Activated CD8-positive, alpha-beta memory T cell treated with anti-CD3 and anti-CD28 coated beads, Interleukin-2, amount 50 U/mL, for 24 hours (primary cell): ENCODE measurements around the gene C1orf105.
"Not testable (repeated sequence)": the region's sequence is repeated elsewhere in the genome, so short reads cannot be mapped to it uniquely, and the experiment has no call there.

Experiments used
- DNase-seq: peaks from one replicate; pipeline ENCODE4 v3.0.0-alpha.2; 2020; ENCODE audit errors: extremely low read depth

C1orf105 gene, protein sequence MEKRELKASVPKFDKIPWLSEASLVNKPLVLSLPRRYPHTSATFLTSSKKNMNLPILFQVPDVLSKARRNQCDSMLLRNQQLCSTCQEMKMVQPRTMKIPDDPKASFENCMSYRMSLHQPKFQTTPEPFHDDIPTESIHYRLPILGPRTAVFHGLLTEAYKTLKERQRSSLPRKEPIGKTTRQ

DNA sequence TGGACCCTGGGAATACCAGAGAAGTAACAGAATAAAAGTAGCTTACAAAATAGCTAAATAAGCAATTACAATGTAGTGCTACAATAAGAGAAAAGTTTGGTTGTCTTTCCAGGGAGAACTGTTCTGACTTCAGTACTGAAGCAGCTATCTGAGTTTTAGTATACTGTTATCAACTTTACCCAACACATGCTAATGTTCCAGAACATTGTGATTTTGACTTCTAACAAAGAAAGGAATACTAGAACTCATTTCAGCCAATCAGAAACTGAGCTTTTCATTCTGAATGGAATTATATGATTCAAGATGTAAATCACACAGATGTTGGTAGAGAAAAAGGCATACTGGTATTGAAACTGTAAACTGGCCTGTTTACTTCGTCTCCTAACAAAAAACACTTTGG lies at the start of gene C1orf105:
Gene C1orf105 (plus strand): TSS at position 301 of the 400 bp plus-strand sequence. CDS start 201 bp downstream, outside the sequence.
- DNase-seq: no peak

DNA sequence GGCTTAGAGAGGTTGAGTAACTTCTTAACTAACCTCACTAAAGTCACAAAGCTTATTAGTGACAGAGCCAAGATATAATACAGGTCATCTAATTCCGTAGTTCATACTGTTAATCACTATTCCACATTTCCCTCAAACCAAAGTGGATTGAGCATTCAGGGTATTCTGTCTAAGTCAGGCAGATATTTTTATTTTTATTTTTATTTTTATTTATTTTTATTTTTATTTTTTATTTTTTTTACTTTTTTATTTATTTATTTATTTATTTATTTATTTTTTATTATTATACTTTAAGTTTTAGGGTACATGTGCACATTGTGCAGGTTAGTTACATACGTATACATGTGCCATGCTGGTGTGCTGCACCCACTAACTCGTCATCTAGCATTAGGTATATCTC lies 48.8 kb upstream of the C1orf105 start:
- DNase-seq: not testable (repeated sequence)

DNA sequence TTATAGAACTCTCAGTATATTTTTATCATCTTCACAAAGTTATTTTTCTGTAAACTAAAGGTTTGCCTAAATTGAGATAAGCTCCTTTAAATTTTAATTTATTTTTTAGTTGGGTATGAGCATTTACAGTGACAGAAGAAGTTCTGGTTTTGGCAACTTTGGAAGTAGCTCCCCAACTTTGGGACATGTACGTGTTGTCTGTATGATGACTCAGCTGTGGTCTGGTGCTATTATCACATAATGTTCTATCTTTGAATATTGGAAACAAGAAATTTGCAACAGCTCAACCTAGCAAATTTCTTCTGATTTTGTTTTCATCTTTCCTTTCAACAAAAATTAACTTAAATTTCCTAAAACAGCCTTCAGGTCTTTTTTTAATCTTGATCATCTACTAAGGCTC lies 46.6 kb upstream of the C1orf105 start:
- DNase-seq: no peak

DNA sequence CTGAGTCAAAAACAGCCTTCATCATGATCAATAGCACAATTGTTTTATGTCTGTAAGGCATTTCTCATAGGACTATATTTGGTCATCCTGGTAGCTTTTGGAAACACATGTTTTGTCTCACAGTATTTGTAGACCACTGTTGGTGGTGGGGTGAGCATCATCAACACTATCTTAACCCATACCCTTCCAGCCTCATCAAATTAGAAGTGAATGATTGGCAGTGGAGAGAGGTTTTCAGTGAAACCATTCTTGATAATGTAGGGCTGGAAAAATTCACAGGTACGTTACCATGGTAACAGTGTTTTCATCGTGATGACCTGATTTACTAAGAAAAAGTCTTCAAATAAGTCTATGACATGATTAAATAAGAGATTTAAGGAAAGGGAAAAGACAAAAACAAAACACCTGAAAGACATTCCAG lies 45.3 kb upstream of the C1orf105 start:
- DNase-seq: no peak

DNA sequence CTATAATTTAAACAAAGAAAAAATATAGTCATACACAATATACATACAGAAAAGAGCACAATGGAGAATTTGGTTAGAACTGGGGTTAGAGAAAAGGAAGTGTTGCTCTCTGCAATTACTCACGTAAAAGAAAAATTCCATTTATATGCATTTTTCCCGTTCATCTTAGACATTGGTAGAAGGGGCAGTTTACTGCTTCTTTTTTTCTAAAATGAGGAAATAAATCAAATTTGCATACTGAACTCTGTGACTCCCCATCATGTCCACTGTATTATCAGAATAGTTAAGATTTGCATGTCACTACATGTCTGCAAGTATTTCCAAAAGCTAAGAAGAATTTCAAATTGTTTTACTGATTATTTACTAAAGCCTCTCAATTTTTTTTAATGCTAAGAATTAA lies 44.1 kb upstream of the C1orf105 start:
- DNase-seq: no peak

DNA sequence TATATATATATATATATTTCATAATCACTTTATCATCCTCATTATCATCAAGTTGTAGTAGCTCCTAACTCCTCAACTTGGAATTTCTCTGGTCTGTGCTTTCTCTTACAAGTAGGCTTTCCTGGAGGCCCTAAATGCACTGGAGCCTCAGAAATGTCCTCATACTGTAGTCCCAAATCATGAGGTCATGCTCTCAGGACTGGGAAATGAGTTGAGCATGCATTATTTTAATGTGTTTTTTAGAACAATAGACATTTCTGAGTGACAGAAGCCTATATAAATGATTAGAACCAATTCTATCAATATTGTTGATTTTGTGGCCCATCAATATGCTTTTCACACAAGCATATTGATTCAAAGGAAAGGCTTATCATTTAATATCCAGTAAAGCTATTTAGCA lies 42.9 kb upstream of the C1orf105 start:
- DNase-seq: no peak

DNA sequence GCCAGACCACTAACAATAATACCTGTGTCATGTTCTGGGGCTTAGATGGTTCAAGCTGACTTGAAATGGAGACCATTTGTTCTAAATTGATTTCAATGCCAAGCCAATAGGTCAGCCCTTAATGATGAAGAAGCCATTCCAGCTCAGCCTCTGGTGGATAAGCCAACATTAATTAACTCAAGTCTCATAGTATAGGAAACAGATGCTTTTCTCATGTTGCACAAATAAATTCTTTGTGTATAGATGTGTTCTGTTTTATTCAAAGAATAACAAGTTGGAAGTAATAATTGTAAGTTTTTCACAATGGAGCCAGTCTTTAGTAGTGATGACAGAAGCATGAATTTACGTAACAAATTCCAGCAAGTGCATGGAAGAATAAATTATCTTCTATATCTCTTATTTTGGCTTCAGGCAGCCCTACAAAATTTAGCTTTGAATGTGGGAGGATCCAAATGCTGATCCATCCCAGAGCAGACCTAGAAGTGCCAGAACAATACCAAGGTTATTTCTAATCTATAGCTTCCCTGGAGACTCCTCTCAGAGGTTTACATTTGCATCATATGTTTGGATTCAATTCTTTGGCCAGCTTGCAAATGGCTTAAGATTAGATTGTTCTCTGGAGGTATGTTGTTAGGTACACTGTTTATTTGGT lies 42.2 kb upstream of the C1orf105 start:
- no peak for DNase-seq

DNA sequence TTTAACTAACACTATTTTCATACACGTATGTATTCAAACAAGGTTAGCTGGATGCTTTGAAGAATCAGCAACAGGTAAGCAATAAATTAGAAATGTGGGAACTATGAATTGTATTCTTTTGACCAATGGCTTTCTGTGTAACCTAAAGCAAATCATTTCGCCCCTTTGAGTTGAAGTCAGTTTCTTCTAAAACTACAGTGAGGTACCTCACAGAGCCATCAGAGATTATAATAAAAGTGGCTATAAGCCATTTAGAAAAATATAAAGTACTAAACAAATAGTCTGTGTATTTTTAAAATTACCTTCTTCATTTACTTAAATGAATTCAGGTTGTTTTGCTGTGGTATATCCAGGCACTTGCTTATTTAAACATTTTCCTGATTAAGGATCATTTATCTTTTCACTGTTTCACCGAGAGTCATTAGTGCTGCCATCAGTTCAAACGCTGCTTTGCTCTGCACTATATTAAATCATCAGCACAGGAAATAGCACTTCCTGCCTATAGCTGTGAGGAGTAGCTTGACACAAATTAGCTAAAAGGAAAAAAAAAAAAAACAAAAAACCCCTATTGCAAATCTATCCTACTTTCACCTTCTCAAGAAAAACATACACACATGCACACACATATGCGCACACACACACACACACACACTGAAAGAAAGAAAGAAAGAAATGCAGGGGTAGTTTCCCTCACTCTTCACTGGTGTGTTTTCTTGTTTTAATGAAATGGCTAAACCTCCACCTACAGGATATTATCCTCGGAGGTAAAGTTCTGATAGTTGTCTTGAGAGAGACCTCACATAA lies 39.8 kb upstream of the C1orf105 start:
- no peak for DNase-seq

DNA sequence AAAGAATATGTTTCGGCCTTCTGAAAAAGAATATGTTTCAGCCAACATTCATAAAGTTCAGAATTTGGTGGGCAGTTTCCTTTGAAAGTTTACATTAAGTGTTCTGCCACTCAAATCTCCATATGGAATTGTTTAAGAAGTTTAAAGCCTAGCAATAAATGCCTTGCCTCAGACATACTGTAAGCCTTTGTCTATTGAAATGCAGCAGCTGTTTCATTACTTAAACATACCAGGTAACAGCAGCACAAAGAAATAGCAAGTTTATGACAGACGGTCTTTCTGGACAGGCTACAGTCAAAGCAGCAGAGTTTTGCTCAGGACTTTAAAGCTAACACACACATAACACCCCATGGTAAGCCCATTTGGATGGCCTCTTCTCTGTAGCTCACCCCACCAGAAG lies 38.5 kb upstream of the C1orf105 start:
- DNase-seq: no peak

DNA sequence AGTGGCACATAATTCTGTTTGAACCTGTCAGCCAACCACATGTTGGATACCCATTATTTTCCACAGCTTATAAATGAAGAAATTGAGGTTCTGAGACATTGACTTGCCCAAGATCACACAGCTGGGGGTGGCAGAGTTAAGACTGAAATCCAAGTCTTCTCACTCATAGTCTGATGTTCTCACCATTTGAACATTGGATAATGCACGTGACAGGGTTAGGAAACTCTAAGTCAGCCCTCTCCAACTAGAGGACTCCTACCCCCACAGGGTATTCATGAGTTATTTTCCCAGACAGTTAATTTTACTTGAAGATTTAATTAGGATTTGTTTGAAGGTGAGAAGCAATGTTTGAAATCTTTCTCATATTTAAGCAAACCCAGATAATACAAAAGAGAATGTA lies 38.1 kb upstream of the C1orf105 start:
- DNase-seq: no peak

DNA sequence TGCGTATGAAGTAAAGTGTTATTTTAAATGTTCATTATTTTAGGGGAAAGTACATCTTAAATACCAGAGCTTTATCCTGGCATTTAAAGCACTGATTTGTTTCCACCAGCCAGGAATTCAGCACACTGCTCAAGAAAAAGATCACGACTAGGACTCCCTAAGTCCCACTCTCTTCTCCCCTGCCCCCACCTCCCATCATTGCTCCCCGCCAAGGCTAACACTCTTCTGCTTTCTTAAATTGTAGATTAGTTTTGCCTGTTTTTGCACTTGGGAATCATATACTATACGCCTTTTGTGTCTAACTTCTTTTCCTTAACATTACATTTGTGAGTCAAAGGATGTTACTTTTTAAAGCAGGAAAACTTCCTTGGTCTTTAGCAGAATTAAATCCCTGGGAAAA lies 37.5 kb upstream of the C1orf105 start:
- no peak for DNase-seq

DNA sequence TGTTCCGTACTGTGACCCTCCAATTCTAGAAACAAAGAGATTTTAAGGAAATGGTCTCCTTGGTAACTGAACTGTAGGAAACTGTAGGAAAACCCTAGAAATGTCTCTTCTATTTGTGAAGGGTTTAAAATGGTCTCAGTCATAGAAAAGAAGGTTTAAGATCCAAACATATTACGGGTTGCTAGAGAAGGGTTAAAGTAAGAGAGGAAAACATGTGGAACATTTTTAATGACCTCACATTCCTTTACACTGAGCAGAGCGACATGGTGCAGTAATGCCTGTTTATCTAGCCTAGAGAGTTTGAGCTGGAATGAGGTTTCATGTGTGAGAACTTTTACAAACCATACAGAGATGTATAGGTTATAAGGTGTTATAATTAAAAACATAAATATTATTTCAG lies 36.9 kb upstream of the C1orf105 start:
- no peak for DNase-seq

DNA sequence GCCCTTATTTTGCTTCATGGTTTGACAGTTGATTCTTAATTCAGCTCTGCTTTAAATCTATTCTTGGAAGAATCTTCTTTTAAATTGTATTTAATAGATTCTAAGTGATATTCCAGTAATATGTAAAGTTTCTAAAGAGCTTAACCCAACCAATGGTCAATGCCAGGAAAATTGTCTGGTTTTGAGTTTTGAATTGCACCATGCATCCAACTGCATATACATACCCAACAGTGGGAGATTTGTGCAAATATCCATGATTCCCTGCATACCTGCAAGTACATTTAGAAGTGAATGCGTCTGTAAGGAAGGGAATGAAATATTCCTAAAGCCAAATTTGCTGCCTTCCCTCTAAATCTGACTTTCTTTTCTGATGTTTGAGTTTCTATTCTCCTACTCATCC lies 35.8 kb upstream of the C1orf105 start:
- no peak for DNase-seq

DNA sequence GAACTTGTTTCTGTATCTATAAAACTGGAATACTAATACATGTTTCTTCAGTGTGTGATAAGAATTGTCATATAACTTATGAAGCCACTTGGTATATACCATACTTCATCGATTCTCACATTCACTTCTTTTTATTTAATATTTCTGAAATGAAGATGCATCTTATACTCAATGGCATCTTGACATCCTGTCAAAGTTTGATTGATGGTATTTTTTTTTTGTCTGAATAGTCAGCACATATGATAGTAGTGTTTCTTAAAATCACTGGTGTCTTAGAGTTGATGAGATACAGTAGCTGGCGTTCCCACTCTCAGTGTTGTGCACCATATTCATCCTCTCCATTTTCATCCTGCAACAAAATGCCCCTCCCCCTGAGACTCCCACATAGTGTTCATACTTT lies 34.4 kb upstream of the C1orf105 start:
- DNase-seq: no peak

DNA sequence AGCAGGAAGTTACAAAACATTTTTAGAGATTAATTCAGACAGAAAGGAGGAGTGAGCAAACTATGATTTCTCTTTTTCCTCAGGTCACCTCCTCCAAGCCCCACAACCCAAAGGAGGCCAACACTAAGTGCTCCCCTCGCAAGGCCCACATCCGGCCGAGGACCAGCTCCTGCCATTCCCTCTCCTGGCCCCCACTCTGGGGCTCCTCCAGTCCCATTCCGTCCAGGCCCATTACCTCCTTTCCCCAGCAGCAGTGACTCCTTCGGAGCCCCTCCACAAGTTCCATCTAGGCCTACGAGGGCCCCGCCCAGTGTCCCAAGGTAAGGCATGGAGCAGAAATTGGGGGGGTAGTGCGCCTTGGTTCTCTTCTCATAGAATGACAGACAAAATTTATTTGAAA lies 32.0 kb upstream of the C1orf105 start:
- no peak for DNase-seq

DNA sequence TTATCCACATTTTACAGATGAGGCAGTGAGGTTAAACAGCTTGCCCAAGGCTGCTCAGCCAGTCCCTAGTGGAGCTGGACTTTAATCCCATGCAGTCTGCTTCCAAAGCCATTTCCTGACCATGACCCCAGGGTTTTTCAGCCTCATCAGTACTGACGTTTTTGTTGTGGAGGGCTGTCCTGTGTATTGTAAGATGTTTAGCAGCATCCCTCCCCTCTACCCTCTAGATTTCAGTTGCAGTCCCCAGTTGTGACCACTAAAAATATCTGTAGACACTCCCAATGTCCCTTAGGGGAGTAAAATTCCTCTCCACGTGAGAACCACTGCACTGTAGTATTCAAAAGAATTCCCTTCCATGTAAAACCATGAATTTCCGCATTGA lies 30.2 kb upstream of the C1orf105 start:
- no peak for DNase-seq

DNA sequence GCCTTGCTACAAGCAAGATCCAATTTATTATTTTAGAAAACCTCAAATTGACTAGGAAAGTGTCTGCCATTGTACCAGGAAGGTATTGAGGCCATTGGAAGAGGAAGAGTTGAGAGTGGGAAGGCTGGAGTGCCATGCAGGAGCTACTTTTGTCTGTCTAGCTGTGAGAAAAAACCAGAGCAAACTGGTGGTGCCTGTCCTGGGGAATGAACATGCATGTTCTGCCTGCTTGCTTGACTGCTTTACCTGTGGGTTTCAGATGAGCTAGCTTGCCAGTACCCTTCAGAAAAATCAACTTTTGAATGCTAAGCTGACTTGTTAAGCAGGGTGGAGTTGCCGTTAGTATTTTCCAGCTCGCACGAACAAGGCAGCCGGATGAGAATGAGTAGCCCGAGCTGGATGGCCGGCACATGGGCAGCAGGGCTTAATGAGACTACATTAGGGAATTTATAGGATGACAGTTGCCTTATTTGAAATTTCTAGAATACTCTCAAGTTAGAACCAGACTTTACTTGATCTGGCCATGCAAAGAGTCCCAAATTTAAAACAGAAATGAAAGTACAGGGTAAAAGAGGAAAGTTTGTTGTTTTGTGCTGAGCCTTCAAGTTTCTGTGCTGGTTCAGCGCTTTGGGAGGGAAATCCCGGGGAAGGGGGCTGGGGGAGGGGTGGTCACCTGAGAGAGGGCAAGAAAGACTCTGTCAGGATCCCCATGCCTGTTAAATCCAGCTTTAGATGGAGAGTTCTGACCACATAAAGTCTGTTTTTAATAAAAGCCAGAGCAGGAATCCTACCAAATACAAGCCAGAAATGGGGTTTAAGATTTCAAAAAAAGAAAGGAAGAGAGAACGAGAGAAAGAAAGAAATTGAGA lies 29.6 kb upstream of the C1orf105 start:
- DNase-seq: no peak

DNA sequence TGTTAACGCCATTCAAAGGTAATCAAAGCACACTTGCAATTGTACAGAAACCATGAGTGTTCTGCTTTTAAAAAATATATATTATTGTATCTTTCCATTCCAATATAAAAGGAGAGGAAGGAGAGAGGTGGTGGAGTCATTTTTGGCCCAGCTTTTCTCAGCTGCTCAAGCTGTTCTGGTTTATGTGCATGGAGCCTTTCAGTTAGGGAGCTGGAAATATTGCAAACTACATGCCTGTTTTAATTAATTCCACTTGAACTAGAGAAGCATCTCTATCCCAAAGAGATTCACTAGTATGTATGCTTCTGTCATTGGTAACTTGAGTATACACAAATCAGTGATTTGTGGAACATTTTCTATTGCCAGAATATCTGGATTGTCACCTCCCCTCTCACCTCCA lies 28.5 kb upstream of the C1orf105 start:
- no peak for DNase-seq

DNA sequence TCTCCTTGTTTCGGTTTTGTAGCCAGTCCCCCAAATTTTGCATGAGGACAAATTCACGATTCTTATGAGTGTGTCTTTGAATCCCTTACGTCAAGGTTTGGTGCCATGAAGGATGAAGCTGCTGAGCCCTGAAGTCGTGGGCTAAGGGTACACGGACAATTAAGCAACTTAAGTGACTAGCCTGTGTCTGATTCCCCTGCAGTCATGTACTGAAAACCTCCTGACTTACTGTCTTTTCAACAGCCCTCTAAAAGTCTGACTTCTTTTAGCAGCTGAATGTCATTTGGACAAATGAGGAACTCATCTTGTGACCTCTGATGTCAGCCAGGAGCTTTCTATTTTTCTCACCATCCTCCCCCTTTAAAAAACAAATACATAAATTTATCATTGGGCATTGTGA lies 27.1 kb upstream of the C1orf105 start:
- DNase-seq: no peak

DNA sequence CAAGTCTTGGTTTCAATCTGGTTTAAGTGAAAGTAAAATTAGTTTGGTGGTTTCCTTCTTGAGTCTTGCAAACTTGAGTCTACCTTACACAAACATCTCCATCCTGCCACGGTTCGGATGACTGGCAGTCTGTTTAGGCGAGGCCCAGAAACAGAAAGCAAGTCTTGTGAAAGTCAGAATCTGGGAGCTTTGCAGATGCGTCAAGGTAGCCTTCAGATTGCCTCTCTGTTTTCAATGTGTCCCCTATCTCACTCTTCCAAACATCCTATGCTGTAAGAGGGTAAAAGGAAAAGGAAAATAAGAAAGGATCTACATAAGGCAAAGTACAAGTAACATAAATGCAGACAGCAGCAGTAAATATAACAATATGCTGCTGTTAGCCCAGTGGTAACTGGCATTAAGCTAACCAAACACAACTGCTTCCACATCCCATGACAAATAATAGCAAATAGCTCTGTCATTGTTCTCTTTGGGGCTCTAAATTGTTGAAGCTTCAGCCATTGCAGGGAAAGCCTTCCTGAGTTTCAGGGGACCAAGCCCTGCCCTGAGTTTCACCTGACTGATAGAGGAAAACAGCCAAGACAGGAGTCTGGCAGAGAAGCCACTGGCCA lies 26.2 kb upstream of the C1orf105 start:
- DNase-seq: peak; percentile 44

DNA sequence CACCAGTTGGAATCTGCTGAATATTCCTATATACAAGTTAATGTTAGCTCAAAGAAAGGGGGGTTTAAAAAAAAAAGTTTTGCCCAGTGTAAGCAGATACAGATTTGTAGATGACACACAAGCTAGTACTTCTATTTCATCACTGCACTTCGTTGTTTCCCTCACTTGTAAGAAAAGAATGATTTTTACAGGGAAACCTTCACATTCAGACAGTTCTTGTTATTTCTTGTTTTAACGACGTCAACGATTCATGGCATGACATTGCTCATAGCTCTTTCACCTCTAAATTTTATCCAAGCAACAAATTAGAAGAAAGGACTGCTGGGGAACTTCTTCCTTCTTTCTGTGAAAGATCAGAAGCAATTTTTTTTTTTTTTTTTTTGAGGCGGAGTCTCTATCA lies 25.7 kb upstream of the C1orf105 start:
- no peak for DNase-seq

DNA sequence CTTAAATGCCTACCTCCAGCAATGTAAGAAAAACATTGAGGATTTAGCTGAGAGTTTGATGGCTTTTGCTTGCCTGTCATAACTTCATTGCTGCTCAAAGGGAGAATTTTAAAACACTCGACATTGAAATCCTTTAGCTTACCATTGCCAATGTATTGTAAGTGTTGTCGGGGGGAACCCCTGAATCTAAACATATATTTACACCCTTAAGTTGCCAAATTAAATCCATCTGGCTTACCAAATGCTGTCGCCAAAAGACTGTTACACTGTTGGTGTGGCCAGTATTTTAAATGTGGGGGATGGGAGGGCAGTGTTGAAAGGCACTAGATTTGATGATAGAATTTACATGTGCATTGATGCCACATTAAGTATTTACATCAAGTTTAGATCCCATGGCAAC lies 24.9 kb upstream of the C1orf105 start:
- no peak for DNase-seq
